Stomach smooth muscle (tissue), 2 donors: Measurements from ENCODE around the gene RPL36.

Source experiments
- H3K27ac ChIP-seq: one replicate; pipeline ENCODE4 v1.7.0; 2013; ENCODE audit warnings: mild to moderate bottlenecking, low read length, inconsistent platforms
- H3K27me3 ChIP-seq, 2 donors: one replicate each; pipeline ENCODE4 v1.7.0; 2013; ENCODE audit warnings: low read length in 2 of 2; ENCODE audit not compliant: insufficient read depth in 2 of 2, control insufficient read depth in 1 of 2
- H3K36me3 ChIP-seq, 2 donors: one replicate each; pipeline ENCODE4 v1.7.0; 2013; ENCODE audit warnings: low read length in 2 of 2; ENCODE audit not compliant: control insufficient read depth in 2 of 2, insufficient read depth in 2 of 2
- H3K4me1 ChIP-seq: one replicate; pipeline ENCODE4 v1.7.0; 2013; ENCODE audit warnings: low read length; ENCODE audit not compliant: control insufficient read depth, insufficient read depth
- H3K4me3 ChIP-seq, 2 donors: one replicate each; pipeline ENCODE4 v1.7.0; 2013; ENCODE audit warnings: low read length in 2 of 2
- H3K9ac ChIP-seq, 2 donors: one replicate each; pipeline ENCODE4 v1.7.0; 2013; ENCODE audit warnings: low read length in 2 of 2, mild to moderate bottlenecking in 1 of 2
- H3K9me3 ChIP-seq, 2 donors: one replicate each; pipeline ENCODE4 v1.7.0; 2013; ENCODE audit warnings: low read length in 2 of 2; ENCODE audit not compliant: control insufficient read depth in 2 of 2
- donor health status: healthy.
- donor health status: Pancreatic carcinoma.

Gene RPL36

DNA sequence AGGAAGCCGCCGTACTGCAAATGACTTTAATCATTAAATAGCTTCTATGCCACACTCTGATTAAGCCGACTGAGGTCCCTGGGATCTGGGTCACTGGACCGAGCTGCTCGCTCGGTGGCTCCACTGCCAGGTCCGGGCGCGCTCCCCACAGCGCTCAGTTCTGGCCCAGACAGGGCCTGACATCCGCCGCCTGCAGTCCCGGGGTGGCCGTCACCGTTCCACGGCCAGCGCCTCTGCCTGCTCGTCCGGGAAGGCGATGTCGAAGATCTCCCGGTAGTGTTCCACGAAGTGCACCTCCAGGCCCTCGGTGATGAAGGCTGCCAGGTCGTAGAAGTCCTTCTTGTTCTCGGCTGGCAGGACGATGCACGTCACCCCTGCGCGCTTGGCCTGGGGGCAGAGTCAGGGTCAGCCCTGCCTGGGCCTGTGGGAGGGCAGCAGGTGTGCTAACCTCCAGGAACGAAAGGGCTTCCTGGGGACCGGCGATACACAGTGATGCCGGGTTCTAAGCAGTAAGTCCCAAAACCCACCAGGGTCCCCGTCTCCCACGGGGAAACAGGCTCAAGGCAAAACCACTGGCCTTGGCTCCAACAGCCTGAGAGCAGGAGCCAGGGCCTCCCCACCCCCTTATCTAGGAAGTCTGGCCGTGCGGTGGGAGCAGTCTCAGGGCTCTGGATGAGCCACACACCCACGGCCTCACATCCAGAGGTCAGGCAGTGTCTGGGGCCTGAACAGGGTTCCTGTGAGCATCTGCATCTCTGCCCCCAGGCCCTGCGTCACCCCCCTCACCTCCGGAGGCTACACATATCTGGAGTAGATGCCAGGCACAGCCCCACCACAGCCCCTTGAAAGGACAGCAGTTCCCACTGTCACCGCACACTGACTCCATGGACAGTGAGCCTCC, 2.0 kb downstream of the RPL36 start:
- peaks cover 34% of the 10 kb centered on the region for H3K4me1 ChIP-seq
- H3K9me3 ChIP-seq = no peaks in the 10 kb centered on the region
- peaks cover 40 to 43% of the 10 kb centered on the region in 2 donors for H3K36me3 ChIP-seq
- H3K4me3 ChIP-seq = peak overlapping the region in 1 of 2 donors; percentile 92
- no peaks in the 10 kb centered on the region for H3K27me3 ChIP-seq
- H3K27ac ChIP-seq = peak overlapping the region; percentile 24
- peak overlapping the region in 1 of 2 donors; percentile 22 for H3K9ac ChIP-seq

DNA sequence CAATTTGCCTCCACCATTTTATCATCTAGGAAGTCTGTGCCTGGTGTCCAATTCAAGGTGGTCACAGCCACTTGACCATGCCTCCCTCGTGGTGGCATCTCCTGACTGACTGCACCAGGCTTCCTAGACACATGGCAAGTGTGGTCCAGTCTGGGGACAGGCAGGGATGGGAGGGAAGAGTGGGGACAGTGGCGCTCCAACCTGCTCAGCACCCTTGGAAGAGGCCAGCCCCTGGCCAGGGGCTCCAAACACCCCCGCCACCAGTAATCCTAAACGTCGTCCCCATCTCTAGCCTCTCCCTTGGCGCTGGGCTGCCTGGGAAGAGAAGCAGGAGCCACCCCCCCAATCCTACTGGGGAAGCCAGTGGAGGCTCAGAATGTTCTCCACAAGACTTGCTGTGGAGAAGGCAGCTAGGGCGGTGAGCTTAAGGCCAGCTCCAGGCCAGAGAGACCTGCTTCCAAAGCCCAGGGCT, 2.7 kb downstream of the RPL36 start:
- Histone ChIP-seq H3K36me3 (peaks cover 40 to 44% of the 10 kb centered on the region in 2 donors), H3K9ac (no peak overlapping the region), H3K9me3 (no peaks in the 10 kb centered on the region), H3K27me3 (no peaks in the 10 kb centered on the region), H3K27ac (no peak overlapping the region), H3K4me1 (peaks cover 31% of the 10 kb centered on the region), H3K4me3 (no peak overlapping the region)

DNA sequence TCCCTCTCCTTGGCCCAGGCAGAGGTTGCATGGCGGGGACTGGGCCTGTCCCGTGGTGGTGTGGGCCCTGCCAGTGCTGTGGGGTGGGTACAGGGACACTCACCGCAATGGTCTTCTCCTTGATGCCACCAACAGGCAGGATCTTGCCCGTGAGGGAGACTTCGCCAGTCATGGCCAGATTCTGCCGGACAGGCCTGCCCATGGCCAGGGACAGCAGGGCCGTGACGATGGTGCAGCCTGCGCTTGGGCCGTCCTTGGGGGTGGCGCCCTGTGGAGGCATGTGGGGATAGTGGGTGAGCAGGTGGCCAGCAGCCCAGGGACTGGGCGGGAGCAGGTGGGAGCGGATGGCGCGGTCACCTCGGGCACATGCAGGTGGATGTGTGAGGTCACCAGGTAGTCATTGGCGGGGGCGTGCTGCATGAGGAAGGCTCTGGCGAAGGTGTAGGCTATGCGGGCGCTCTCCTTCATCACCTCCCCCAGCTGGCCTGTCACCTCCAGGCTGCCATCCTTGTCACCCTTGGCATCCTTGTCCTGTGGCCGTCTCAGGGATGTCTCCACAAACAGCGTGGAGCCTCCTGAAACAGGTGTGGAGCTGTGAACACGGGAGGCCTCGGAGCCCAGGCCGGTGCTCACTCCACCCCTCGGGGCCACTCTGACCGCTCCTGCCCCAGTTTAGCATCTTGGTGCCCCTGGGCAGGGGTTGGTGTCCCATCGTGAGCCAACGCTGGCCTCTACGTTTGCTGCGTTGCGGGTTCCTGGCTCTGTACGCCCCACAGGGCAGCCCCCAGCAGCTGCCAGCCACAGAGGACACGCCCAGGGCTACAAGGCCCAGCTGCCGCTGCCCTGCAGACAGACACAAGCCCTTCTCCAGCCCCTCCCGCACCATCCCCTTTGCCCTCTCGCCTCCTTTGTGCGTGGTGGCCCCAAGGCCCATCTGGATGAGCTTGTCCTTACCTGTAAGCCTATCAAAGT, 3.4 kb downstream of the RPL36 start:
- H3K4me1 ChIP-seq = peaks cover 31% of the 10 kb centered on the region
- H3K9me3 ChIP-seq = no peaks in the 10 kb centered on the region
- no peak overlapping the region for H3K9ac ChIP-seq
- no peak overlapping the region for H3K27ac ChIP-seq
- peaks cover 40 to 44% of the 10 kb centered on the region in 2 donors for H3K36me3 ChIP-seq
- no peak overlapping the region for H3K4me3 ChIP-seq
- no peaks in the 10 kb centered on the region for H3K27me3 ChIP-seq

DNA sequence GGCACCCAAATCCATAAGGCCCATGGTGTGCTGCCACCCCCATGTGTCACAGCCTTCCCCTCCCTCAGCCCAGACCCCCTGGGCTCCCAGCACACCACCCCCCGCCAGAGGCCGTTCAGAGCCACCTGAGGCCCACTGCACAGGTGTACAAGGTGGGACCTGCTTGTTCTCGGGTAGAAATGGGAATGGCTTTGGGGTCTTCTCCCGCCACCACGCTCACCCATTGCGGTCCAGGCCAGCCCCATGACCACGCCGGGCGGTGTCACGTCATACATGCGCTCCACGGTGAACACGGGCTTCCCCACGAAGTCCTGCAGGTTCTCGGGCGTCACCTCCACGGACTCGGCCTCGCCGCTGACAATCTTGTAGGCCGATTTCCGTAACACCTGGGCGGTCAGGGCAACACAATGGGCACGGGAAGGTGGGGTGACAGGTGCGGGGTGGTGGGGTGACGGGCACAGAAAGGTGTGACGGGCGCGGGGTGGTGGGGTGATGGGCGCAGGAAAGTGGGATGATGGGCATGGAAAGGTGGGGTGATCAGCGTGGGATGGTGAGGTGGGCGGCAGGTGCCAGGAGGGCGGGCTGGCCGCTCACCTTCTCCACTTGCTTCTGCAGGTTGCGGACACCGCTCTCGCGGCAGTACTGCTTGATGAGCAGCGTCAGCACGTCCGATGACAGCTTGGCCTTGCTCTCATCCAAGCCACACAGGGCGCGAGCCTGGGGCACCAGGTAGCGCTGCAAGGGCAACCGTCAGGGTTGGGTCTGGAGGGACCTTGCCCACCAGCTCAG, 4.3 kb downstream of the RPL36 start:
- Histone ChIP-seq H3K4me1 (peaks cover 31% of the 10 kb centered on the region), H3K27ac (no peak overlapping the region), H3K9ac (no peak overlapping the region), H3K9me3 (no peaks in the 10 kb centered on the region), H3K27me3 (no peaks in the 10 kb centered on the region), H3K4me3 (no peak overlapping the region), H3K36me3 (peaks cover 43 to 49% of the 10 kb centered on the region in 2 donors)

DNA sequence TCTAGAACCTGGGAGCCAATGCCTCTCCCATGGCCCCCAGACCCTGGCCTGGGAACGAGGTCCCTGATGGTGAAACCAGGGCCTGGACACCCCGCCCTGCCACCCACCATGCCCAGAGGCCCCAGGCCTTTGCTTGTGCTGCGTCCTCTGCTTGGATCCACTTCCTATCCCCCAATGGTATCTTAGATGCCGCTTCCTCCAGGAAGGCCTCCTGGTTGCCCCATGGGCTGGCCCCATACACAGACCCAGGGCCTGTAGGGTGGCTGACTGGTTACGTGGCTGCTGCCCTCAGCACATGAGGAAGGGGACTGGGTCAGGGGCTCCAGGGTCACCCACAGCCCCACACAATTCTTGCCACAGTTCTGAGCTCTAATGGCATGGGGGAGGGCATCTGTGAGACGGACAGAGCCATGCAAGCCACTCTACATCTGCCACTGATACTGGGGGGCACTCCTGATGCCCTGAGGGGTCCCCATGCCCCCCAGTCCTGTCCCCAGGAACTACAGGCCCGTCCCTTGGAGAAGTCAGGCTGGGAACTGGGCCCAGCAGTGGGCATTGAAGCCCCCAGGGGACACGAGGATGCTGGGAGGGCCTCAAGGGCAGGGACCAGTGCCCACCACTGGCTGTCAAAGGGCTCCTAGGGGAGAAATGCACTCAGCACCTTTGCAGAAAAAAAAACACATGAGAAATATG, 5.0 kb downstream of the RPL36 start:
- Histone ChIP-seq H3K4me3 (no peak overlapping the region), H3K27me3 (no peaks in the 10 kb centered on the region), H3K27ac (no peak overlapping the region), H3K9ac (no peak overlapping the region), H3K4me1 (peaks cover 27% of the 10 kb centered on the region), H3K36me3 (peaks cover 43 to 49% of the 10 kb centered on the region in 2 donors), H3K9me3 (no peaks in the 10 kb centered on the region)

DNA sequence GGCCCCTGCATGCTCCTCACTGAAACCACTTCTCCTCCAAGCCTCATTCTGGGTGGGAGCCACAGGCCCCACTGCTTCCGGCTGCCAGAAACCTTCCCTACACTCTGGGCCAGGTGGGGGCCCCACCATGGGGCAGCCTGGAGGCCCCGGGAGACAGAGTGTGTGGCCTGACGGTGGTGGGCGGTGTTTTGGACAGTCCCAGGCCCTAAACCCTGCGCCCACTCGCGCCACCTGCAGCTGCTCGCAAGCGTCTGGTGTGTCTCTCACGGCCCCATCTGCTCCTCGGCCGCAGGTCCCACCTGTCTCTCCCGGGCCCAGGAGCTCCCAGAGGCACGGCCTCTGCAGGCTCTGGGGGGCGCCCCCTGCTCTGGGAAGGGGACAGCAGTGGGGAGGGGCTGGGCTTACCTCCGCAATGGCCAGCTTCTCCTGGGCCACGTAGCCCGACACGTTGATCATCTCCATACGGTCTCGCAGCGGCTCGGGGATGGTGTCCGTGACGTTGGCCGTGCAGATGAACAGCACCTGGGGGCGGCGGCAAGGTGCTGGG, 5.6 kb downstream of the RPL36 start:
- Histone ChIP-seq H3K4me3 (no peak overlapping the region), H3K9ac (no peak overlapping the region), H3K36me3 (peaks cover 48 to 52% of the 10 kb centered on the region in 2 donors), H3K27ac (no peak overlapping the region), H3K4me1 (peaks cover 23% of the 10 kb centered on the region), H3K27me3 (no peaks in the 10 kb centered on the region), H3K9me3 (no peaks in the 10 kb centered on the region)

DNA sequence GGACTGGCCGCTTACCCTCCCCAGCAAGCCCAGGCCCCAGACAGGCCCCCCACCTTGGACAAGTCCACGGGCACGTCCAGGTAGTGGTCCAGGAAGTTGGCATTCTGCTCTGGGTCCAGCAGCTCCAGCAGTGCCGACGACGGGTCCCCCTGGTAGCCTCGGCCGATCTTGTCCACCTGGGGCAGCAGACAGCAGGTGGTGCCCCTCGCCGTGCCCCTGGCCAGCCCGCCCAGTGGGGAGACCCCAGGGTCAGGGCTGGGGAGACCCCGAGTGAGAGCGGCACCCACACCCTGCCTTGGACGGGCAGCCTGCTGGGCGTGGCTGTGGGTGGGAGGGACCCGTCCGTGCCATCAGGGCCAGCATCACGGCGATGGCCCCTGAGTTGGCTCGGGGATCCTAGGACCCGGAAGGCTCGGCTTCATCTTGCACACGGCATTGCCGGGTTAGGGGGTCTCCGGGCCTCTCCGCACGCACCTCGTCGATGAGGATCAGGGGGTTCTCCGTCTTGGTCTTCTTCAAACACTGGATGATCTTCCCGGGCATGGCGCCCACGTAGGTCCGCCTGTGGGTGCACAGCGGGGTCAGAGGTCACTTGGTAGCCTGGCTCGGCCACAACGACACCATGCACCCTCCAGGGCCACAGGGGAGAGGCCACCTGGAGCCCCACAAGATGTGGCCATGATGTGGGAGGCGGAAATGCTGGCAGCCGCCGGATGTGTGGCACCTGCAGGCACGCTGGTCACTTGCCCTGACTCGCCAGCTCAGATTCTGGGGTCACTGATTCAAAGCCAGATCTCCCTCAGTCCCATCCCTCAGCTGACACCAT, 6.3 kb downstream of the RPL36 start:
- H3K9me3 ChIP-seq = no peaks in the 10 kb centered on the region
- H3K36me3 ChIP-seq = peaks cover 51 to 53% of the 10 kb centered on the region in 2 donors

DNA sequence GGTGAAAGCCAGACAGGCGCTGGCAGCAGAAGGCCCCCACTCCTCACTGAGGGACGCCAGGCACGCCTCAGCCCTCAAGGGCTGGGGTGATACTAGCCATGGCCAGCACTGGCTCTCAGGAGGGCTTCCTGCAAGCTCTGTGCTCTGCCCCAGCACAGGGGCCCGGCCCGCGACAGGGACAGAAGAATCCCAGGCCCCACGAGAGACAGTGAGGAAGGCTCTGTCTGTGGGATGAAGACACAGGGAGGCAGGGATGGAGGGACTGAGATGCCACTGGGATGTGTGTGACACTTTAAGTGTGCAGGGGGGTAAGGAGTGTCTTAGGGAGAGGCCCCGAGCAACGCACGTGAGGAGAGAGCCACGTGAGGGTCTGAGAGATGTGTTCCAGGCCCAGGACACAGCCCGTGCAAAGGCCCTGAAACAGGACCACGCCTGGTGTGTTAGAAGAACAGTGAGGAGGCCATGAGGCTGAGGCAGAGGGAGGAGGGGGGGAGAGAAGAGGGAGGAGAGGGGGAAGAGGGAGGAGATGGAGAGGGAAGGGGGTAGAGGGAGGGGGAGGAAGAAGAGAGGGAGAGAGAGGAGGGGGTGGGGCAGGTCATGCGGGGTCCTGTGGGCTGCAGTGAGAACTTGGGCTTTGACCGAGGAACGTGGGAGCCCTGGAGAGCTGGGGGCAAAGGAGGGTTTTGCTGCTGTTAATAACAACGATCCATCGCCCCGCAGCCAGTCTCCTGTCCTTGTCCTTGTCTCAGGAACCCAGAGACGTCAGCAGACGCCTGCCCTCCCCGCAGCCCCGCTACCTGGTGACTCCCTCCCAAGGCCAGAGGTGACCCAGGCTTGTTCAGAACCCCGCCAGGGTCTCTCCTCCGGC, 7.2 kb downstream of the RPL36 start:
- peaks cover 48 to 49% of the 10 kb centered on the region in 2 donors for H3K36me3 ChIP-seq

More for the DNA sequence above, 6.3 kb downstream of the RPL36 start:
- Histone ChIP-seq H3K27ac (no peak overlapping the region), H3K27me3 (no peaks in the 10 kb centered on the region), H3K9ac (no peak overlapping the region), H3K4me3 (no peak overlapping the region), H3K4me1 (peaks cover 17% of the 10 kb centered on the region)

More for the DNA sequence above, 7.2 kb downstream of the RPL36 start:
- H3K27ac ChIP-seq = no peak overlapping the region
- H3K4me1 ChIP-seq = peaks cover 9% of the 10 kb centered on the region
- no peaks in the 10 kb centered on the region for H3K9me3 ChIP-seq
- no peaks in the 10 kb centered on the region for H3K27me3 ChIP-seq
- H3K4me3 ChIP-seq = no peak overlapping the region
- no peak overlapping the region for H3K9ac ChIP-seq
